Type B pancreatic cell (in vitro differentiated cells): ENCODE data around the gene GGCX. TPM values are rescaled to one million over a fixed set of nuclear protein-coding genes. Genes with fewer than 3 reads are reported as not detected.
"Not testable (repeated sequence)": the region's sequence is repeated elsewhere in the genome, so short reads cannot be mapped to it uniquely, and the experiment has no call there.

ENCODE experiments used
- DNase-seq: peaks from one replicate; pipeline ENCODE4 v3.0.0; 2021; ENCODE audit warnings: mixed read lengths; ENCODE audit not compliant: unreplicated experiment; ENCODE audit errors: extremely low spot score
- H3K27ac Mint-ChIP-seq: 2 replicates; pipeline ENCODE4 v1.8.0; 2021; ENCODE audit warnings: mild to moderate bottlenecking, mixed read lengths
- H3K27me3 Mint-ChIP-seq: 2 replicates; pipeline ENCODE4 v1.8.0; 2021; ENCODE audit warnings: mixed read lengths
- H3K36me3 Mint-ChIP-seq: 2 replicates; pipeline ENCODE4 v1.8.0; 2021; ENCODE audit warnings: mixed read lengths
- H3K4me1 Mint-ChIP-seq: one replicate; pipeline ENCODE4 v1.8.0; 2021; ENCODE audit warnings: mixed read lengths; ENCODE audit not compliant: unreplicated experiment
- H3K4me3 Mint-ChIP-seq: 2 replicates; pipeline ENCODE4 v1.8.0; 2021; ENCODE audit warnings: mild to moderate bottlenecking, mixed read lengths
- H3K9me3 Mint-ChIP-seq: 2 replicates; pipeline ENCODE4 v1.8.0; 2021; ENCODE audit warnings: mixed read lengths
- CTCF ChIP-seq: fragments of 200-600 bp; sonication (generic); conservative IDR thresholded peaks from 2 replicates; pipeline ENCODE4 v1.5.0; 2021; ENCODE audit warnings: antibody characterized with exemption, mild to moderate bottlenecking
- total RNA-seq: library from RNA; stranded (reverse); gene quantifications from 2 replicates; pipeline ENCODE4 v1.2.1, GENCODE V29; 2021; ENCODE audit warnings: low replicate concordance

The GGCX gene
- total RNA-seq, 1 donor from 2014 or later: 76.2 TPM

GRCh38 chr2:85544254-85544691 is 17.0 kb downstream of the GGCX start:
- H3K27ac Mint-ChIP-seq: peak overlapping the region; percentile 24
- H3K9me3 Mint-ChIP-seq, DNase-seq, H3K27me3 Mint-ChIP-seq: not testable (repeated sequence)
- TF ChIP-seq CTCF: peak; percentile 37
- H3K4me1 Mint-ChIP-seq: peaks cover 36% of the 10 kb centered on the region
- H3K4me3 Mint-ChIP-seq: peak overlapping the region; percentile 53
- H3K36me3 Mint-ChIP-seq: peaks cover 55% of the 10 kb centered on the region

- no peak for TF ChIP-seq CTCF
- Mint-ChIP-seq H3K36me3 (peaks cover 50% of the 10 kb centered on the region), H3K27ac (peak overlapping the region; percentile 4)
Measured at GRCh38 chr2:85542777-85543176, 18.5 kb downstream of the GGCX start.

GRCh38 chr2:85541753-85542457 is 19.4 kb downstream of the GGCX start:
- Mint-ChIP-seq H3K4me1 (peaks cover 42% of the 10 kb centered on the region), H3K9me3 (no peaks in the 10 kb centered on the region), H3K27me3 (no peaks in the 10 kb centered on the region), H3K27ac (peak overlapping the region; percentile 4), H3K4me3 (peak overlapping the region; percentile 94), H3K36me3 (peaks cover 47% of the 10 kb centered on the region)
- no peak for TF ChIP-seq CTCF
- no peak for DNase-seq

More at GRCh38 chr2:85542777-85543176, 18.5 kb downstream of the GGCX start:
- H3K4me3 Mint-ChIP-seq: peak overlapping the region; percentile 94
- H3K27me3 Mint-ChIP-seq: no peaks in the 10 kb centered on the region
- peaks cover 37% of the 10 kb centered on the region for H3K4me1 Mint-ChIP-seq
- no peak for DNase-seq
- H3K9me3 Mint-ChIP-seq: no peaks in the 10 kb centered on the region

- Mint-ChIP-seq H3K4me3 (peak overlapping the region; percentile 94), H3K27me3 (no peaks in the 10 kb centered on the region), H3K27ac (peak overlapping the region; percentile 4), H3K4me1 (peaks cover 44% of the 10 kb centered on the region), H3K9me3 (no peaks in the 10 kb centered on the region), H3K36me3 (peaks cover 43% of the 10 kb centered on the region)
- DNase-seq: no peak
- no peak for TF ChIP-seq CTCF
Measured at GRCh38 chr2:85541262-85541661, 20.0 kb downstream of the GGCX start.

- peaks cover 43% of the 10 kb centered on the region for H3K36me3 Mint-ChIP-seq
- no peak for DNase-seq
- H3K27me3 Mint-ChIP-seq: no peaks in the 10 kb centered on the region
- peaks cover 47% of the 10 kb centered on the region for H3K4me1 Mint-ChIP-seq
- H3K4me3 Mint-ChIP-seq: peak overlapping the region; percentile 94
- H3K27ac Mint-ChIP-seq: peak overlapping the region; percentile 79
- no peaks in the 10 kb centered on the region for H3K9me3 Mint-ChIP-seq
- TF ChIP-seq CTCF: no peak
Measured at GRCh38 chr2:85540133-85540648, 21.1 kb downstream of the GGCX start.
